Activated CD4-positive, alpha-beta T cell treated with anti-CD3 and anti-CD28 coated beads, Interleukin-2, Interleukin-6, amounts not matched to agents 100 ng/mL and 50 ng/mL, durations not matched to agents 16 hours and 8 hours (primary cell): Measurements from ENCODE around the gene TTC23L.

Experiments
- DNase-seq: peaks from one replicate; pipeline ENCODE4 v3.0.0-alpha.2; 2020

The TTC23L gene

GRCh38 chr5:34924462-34924765 lies 85.5 kb downstream of the TTC23L start:
- no peak for DNase-seq

GRCh38 chr5:34926318-34926888 lies 87.4 kb downstream of the TTC23L start:
- no peak for DNase-seq

GRCh38 chr5:34927785-34928184 lies 88.8 kb downstream of the TTC23L start:
- DNase-seq = no peak

- no peak for DNase-seq
Observed at GRCh38 chr5:34928267-34928666, 89.3 kb downstream of the TTC23L start.

- DNase-seq = peak; percentile 98
Observed at GRCh38 chr5:34929134-34929719, 90.3 kb downstream of the TTC23L start, which contains the start of gene DNAJC21. Gene DNAJC21, plus strand, starts transcription at chr5:34929559. Its CDS starts 261 bp downstream, at chr5:34929820.

GRCh38 chr5:34929720-34930461 lies 90.9 kb downstream of the TTC23L start:
- DNase-seq = peak; percentile 85

GRCh38 chr5:34930462-34930844 lies 91.5 kb downstream of the TTC23L start:
- DNase-seq = no peak

- DNase-seq = no peak
Observed at GRCh38 chr5:34930870-34931269, 91.9 kb downstream of the TTC23L start.

GRCh38 chr5:34932947-34933346 lies 94.0 kb downstream of the TTC23L start:
- DNase-seq = no peak

- DNase-seq = no peak
Observed at GRCh38 chr5:34941936-34942335, 103.0 kb downstream of the TTC23L start.

GRCh38 chr5:34944044-34944443 lies 105.1 kb downstream of the TTC23L start:
- DNase-seq = no peak

GRCh38 chr5:34944460-34945047 lies 105.6 kb downstream of the TTC23L start:
- DNase-seq = no peak
